ENCODE measurements around the gene SEMA7A.
A peak's percentile ranks its signal among the peaks of the same experiment; 100 is the strongest.

SEMA7A gene

GRCh38 chr15:74398183-74398582 is 35.6 kb downstream of the SEMA7A start:
- Histone ChIP-seq H3K27me3 (replicated peaks) (no peaks in the 10 kb centered on the region), H3K36me3 (replicated peaks) (no peaks in the 10 kb centered on the region), H3K4me3 (ENCODE audit: low read depth, low read length) (no peak overlapping the region), H3K27ac (no peak overlapping the region)
- no peak for TF ChIP-seq CTCF (IDR thresholded peaks at IDR 0.05; ENCODE audit: low read depth, low read length, missing control alignments)
- in situ Hi-C loops (cut with HindIII; ENCODE audit: low pct_ligation_motif_present, low sequenced_read_pairs) = no loop called here
- no peak for DNase-seq

- no peak for DNase-seq
- Histone ChIP-seq H3K27me3 (replicated peaks) (no peaks in the 10 kb centered on the region), H3K36me3 (replicated peaks) (no peaks in the 10 kb centered on the region), H3K27ac (peak overlapping the region; percentile 10), H3K4me3 (ENCODE audit: low read depth, low read length) (no peak overlapping the region)
- TF ChIP-seq CTCF (IDR thresholded peaks at IDR 0.05; ENCODE audit: low read depth, low read length, missing control alignments) = no peak
- in situ Hi-C loops (cut with HindIII; ENCODE audit: low pct_ligation_motif_present, low sequenced_read_pairs) = no loop called here
These were observed 36.3 kb downstream of the SEMA7A start for GRCh38 chr15:74397239-74398068.

GRCh38 chr15:74396445-74397238 is 37.1 kb downstream of the SEMA7A start:
- in situ Hi-C loops (cut with HindIII; ENCODE audit: low pct_ligation_motif_present, low sequenced_read_pairs) = no loop called here
- DNase-seq = peak; percentile 49
- TF ChIP-seq CTCF (IDR thresholded peaks at IDR 0.05; ENCODE audit: low read depth, low read length, missing control alignments) = peak; percentile 36
- no peak overlapping the region for H3K4me3 ChIP-seq (ENCODE audit: low read depth, low read length)
- H3K36me3 ChIP-seq (replicated peaks) = no peaks in the 10 kb centered on the region
- H3K27ac ChIP-seq = peak overlapping the region; percentile 5
- H3K27me3 ChIP-seq (replicated peaks) = no peaks in the 10 kb centered on the region

GRCh38 chr15:74396146-74396438 is 37.7 kb downstream of the SEMA7A start:
- in situ Hi-C loops (cut with HindIII; ENCODE audit: low pct_ligation_motif_present, low sequenced_read_pairs) = no loop called here
- Histone ChIP-seq H3K4me3 (ENCODE audit: low read depth, low read length) (no peak overlapping the region), H3K27me3 (replicated peaks) (no peaks in the 10 kb centered on the region), H3K27ac (no peak overlapping the region), H3K36me3 (replicated peaks) (no peaks in the 10 kb centered on the region)
- no peak for DNase-seq
- TF ChIP-seq CTCF (IDR thresholded peaks at IDR 0.05; ENCODE audit: low read depth, low read length, missing control alignments) = no peak

GRCh38 chr15:74395319-74396145 is 38.2 kb downstream of the SEMA7A start:
- DNase-seq = no peak
- TF ChIP-seq CTCF (IDR thresholded peaks at IDR 0.05; ENCODE audit: low read depth, low read length, missing control alignments) = no peak
- H3K36me3 ChIP-seq (replicated peaks) = no peaks in the 10 kb centered on the region
- H3K27ac ChIP-seq = no peak overlapping the region
- no peak overlapping the region for H3K4me3 ChIP-seq (ENCODE audit: low read depth, low read length)
- in situ Hi-C loops (cut with HindIII; ENCODE audit: low pct_ligation_motif_present, low sequenced_read_pairs) = no loop called here
- no peaks in the 10 kb centered on the region for H3K27me3 ChIP-seq (replicated peaks)
